GM12874 (cell line): ENCODE results near the gene AGBL3.

Experiments
- TF ChIP-seq, protein P1 (sequence below): IDR thresholded peaks from 2 replicates; pipeline ENCODE4 v1.5.1; 2011; ENCODE audit warnings: low read depth, mild to moderate bottlenecking, control low read depth, low read length, moderate library complexity; ENCODE audit not compliant: insufficient read depth

Gene AGBL3

DNA sequence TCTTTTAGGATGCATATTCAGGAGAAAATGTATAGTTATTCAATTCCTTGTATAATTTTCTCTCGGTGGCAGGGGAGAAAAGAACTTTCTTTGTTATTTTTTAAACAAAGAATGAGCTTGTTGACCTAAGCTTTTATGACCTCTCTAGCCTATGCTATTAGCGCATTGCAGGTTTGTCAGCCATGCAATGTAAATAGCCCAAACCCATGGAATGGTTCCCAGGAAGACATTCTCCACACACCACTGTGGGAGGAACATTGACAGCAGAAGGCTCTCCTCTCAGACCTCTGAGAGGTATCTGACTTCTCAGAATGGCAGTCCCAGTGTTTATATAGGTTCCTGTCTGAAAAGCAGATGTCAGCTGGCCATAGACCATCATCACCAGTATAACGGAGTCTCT lies 19.6 kb upstream of the AGBL3 start:
- TF ChIP-seq, protein P1, sequence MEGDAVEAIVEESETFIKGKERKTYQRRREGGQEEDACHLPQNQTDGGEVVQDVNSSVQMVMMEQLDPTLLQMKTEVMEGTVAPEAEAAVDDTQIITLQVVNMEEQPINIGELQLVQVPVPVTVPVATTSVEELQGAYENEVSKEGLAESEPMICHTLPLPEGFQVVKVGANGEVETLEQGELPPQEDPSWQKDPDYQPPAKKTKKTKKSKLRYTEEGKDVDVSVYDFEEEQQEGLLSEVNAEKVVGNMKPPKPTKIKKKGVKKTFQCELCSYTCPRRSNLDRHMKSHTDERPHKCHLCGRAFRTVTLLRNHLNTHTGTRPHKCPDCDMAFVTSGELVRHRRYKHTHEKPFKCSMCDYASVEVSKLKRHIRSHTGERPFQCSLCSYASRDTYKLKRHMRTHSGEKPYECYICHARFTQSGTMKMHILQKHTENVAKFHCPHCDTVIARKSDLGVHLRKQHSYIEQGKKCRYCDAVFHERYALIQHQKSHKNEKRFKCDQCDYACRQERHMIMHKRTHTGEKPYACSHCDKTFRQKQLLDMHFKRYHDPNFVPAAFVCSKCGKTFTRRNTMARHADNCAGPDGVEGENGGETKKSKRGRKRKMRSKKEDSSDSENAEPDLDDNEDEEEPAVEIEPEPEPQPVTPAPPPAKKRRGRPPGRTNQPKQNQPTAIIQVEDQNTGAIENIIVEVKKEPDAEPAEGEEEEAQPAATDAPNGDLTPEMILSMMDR, result no peak

DNA sequence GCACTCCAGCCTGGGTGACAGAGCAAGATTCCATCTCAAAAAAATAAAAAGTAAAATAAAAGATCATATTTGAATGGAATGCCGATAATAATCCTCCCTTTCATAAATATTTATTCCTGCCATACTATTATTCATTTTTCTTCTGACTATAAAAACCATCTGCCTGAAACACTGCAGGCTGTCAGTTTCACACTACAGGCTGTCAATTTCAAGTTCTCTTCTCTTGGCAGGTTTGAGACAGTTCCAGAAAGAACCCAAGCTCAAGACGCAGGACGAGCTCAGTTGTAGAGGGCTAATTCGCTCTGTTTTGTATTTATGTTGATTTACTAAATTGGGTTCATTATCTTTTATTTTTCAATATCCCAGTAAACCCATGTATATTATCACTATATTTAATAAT lies 18.2 kb upstream of the AGBL3 start:
- TF ChIP-seq, protein P1, result no peak

DNA sequence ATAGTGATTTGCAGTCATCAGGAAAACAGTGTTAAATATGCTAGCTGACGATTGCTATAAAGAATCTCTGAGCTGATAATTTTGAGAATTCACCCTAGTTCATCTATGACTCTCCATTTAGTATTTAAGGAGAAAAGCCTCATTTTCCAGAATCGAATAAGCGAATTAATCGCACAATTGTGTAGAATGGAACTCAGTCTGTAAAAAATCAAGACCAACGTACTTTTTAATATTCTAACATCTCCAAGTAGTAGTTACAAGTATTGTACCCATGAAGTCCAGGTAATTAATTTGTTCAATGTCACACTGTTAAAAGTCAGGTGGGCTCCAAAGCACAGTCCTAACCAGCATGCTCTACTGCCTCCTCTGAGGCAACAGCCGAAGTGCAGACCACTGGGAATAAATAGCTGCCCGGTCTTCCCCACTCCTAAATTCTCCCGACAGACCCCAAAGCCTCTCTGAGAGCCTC lies 380 bp upstream of the AGBL3 start:
- TF ChIP-seq, protein P1, result no peak

DNA sequence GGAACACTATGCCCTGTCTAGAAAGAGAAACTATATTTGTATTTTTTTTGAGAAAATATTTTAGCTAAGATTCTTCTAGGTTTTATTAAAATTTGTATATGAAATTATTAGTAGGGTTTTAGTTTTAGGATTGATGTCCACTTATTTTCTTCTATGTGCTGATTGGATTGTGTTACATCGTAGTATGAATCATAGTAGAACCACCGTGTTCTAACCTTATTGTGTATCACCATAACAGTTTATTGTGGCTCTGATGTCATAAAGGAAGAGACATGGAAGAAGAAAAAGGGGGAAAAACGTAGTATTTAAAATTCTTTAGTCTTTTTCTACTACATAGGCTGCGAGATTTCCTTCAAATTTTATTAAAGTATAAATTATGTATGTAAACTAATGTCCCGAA lies 1.9 kb downstream of the AGBL3 start:
- TF ChIP-seq, protein P1, result no peak

DNA sequence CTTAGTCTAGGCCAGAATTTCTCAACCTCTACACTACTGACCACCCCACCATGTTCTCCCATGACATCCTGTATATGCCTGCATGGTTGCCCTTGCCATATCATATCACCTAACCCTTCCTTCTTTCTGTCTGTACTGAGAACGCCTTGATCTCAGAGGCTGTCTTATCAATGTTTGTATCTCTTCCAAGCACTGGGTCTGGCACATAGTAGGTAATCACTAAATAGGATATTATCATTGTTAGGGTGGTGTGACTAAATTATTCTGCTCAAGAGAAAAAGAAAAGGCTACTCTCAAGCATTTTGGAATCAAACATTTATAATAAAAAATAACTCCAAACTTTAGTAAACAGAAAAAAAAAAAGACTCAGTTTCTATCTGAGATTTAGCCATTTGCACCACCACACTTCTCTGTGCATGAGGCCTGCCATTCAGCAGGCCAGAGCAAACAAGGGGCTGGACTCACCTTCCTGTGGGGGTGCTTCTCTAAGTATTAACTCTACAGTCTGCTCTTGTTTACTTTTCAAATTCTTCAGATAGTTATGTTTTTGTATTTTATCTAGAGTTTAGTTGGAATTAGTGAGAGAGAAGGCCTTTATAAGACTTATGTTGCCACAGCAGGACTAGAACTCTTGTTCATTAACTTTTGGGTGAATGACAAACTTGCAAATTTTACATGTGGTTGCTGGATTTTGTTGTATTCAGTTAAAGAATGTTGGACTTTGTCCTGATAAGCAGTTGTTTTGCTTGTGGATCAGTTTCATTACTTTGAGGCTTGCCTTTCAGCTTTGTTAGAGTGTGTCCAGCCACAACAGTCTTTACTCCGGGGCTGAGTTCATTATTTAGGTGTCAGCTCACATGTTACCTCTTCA lies 5.4 kb downstream of the AGBL3 start:
- TF ChIP-seq, protein P1, result no peak

DNA sequence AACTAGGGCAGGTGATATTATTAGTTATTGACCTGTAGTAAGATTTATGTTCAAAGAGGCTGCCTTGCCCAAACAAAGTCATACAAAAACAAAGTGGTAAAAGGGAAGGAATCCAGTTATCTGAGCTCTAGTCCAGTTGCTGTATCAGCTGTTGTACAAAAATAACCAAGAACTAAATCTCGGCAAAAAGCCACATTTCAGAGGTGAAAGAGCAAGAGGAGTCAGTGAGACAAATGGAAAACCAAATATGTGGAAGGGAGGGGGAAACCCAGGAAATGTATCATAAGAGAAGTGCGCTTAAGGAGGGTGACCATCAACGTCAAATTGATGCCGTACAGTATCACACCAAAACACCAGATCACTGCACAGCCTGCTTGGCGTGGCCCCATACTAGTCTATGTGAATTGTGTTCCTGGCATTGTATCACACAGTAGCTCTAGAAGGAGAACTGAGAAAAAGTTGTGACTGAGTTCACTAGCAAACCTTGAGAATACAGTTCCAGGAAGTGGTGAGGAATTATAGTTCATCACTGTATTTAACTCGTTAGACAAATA lies 6.4 kb downstream of the AGBL3 start:
- TF ChIP-seq, protein P1, result no peak

DNA sequence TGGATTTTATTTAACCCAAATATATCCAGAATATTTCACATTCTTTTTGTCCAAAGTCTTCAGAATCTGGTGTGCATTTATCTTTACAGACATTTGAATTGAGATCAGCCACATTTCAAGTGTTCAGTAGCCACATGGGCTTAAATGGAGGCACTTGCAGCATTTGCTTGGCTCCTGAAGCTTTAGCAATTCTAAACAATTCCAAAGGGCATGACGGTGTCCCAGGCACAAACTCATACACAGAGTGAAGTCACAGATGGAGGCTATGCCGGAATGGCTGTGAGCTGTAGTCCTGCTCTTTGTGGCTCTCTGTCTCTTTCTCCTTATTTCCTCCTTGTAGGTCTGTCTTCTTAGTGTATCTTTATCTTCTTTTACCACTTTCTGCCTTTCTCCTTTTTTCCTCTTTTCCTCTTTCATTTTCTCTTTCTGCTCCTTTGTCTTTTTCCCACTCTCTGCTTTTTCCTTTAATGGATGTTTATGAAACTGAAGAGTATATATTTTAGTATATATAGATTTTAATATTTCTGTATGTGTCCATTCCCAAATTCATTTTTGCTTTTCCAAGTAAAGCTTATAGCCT lies 7.7 kb downstream of the AGBL3 start:
- TF ChIP-seq, protein P1, result no peak
